GM21515 (cell line): ENCODE results near the gene ATP5F1D.
"Not testable (repeated sequence)": the region's sequence is repeated elsewhere in the genome, so short reads cannot be mapped to it uniquely, and the experiment has no call there.

Experiments
- ATAC-seq: cut with Tn5 transposase; IDR thresholded peaks from one replicate; pipeline ENCODE4 v1.9.1; 2021; ENCODE audit not compliant: unreplicated experiment

ATP5F1D gene

DNA sequence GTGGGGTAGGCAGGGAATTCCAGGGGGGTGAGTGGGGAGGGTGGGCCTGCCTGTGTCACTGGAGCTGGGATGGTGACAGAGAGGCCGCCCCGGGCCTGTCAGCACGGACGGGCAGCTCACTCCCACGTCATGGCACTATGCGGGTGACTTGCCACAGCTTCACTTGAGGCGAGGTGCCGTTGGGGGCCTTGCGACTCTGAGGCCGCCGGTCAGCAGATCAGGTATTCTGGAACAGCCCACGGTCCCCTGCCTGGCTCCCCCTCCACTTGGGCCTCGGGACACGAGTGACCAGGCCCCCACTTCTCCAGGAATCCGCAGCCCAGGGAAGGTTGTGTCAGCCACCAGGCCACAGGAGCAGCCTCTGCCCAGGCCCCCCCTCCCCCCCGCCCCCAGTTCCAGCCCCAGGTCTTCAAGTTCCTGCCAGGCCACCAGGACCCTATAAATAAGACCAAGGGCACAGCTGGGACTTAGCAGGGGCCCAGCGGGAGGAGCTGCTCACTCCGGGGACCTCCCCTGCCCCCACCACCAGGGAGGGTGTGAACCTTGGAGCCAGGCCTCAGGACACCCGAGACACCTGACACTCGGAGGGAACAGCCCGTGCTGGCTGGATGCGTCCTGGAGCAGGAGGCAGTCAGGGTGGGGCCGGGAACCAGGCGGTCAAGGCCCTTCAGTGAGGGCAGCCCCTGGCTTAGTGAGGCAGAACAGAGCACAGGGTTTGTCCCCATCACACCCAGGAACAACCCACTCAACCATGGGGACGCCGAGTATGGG is 4.1 kb downstream of the ATP5F1D start:
- ATAC-seq, result no peak

DNA sequence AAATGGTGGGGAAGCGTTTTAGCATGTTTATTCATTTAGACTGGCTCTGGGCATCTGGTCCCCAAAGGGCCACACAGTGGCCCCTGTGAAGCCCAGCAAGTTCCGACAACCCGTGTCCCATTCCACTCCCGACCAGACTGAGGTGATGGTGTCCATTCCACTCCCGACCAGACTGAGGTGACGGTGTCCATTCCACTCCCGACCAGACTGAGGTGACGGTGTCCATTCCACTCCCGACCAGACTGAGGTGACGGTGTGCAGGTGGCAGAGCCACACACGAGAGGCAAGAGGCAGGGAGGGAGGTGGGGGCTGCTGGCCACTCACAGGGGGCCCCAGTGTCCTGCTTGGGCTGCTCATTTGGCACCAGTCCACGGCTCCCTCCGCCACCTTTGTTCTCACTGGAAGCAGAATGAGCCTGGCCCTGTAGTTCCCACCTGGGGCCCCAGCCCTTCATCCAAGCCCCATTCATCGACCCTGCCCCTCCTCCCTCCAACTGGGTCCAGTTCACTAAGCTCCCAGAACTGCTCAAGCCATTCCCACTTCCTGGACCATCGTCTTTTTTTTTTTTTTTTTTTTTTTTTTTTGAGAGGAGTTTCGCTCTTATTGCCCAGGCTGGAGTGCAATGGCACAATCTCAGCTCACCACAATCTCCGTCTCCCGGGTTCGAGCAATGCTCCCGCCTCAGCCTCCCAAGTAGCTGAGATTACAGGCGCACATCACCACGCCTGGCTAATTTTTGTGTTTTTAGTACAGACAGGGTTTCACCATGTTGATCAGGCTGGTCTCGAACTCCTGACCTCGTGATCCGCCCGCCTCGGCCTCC is 4.9 kb downstream of the ATP5F1D start:
- not testable (repeated sequence) for ATAC-seq

DNA sequence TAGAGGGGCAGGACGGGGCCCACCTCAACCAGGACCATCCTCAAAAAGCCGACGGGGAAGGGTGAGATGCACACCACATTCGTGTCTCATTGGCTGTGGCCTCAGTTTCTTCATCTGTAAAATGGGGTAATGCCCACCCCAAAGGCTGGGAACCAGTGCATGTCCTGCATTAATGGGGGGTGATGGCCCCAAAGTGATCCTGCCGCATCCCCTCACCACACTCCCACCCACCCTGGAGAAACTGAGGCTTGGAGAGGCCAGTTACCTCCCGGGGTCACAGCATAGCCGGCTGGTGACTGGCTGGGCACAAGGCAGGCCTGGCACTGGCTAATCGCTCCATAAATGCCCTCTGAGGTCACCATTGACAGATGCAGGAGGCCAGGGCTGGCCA is 6.2 kb downstream of the ATP5F1D start:
- ATAC-seq, result no peak

GRCh38 chr19:1248139-1248785 is 6.7 kb downstream of the ATP5F1D start, which contains the start of gene MIDN:
Gene MIDN, plus strand, starts transcription at chr19:1248583. Its CDS starts 1,714 bp downstream, at chr19:1250297.
- ATAC-seq, result peak; percentile 17

DNA sequence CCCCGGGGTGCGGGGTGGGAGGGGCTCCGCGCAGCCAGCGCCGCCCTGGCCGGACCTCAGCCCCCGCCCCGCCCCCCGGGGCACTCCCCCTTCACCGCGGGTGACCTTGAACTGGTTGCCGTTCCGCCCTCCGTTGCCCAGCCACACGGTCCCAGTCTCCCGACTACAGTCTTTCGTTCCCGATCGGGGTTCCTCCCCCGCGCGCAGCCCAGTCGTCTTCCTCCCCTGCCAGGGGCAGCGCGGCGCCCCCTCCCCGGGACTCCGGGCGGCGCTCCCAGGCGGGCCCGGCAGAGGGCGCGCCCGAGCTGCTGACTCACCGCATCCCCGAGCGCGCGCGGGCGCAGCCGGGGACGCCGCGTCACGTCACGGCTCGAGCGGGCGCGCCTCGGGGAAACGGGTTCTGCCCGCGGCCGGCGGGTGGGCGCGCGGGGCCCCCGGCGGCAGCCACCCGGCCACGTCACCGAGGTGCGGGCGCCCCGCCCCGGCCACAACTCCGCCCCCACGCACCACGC is 7.3 kb downstream of the ATP5F1D start:
- ATAC-seq, result peak; percentile 27

DNA sequence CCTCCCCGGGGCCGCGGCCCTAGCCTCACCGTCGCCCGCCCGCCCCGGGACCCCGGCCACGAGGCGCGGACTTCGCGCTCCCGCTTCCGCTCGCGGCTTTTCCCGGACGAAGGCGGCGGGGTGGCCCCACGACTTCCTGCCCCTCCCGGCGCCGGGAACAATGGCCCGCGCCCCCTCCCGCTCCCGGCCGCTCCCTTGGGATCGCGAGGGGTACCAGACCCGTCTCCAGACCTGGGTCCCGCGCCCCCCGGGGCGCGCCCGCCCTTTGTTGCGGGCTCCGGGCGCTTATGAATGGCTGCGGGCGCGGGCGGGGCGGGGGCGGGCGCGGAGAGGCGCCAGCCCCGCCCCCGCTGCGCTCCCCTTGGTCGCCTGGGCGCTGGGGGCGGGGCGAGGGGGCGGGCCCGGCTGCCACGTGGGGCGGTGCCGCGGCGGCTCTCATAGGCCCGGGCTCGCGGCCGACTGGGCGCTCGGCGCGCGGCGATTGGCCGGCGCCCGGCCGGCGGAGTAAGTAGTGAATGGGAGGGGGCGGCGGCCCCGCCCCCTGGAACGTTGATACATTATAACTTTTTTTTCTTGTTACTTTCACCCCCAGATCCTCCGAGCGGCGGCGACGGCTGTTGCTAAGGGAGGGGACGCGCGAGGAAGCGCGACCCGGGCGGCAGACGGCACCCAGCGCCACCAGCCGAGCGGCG is 7.9 kb downstream of the ATP5F1D start:
- peak; percentile 40 for ATAC-seq

GRCh38 chr19:1249990-1250436 is 8.5 kb downstream of the ATP5F1D start:
- ATAC-seq, result no peak

- no peak for ATAC-seq
Measured at GRCh38 chr19:1250437-1251260, 9.1 kb downstream of the ATP5F1D start.

- no peak for ATAC-seq
Measured at GRCh38 chr19:1251330-1252220, 10.0 kb downstream of the ATP5F1D start.

DNA sequence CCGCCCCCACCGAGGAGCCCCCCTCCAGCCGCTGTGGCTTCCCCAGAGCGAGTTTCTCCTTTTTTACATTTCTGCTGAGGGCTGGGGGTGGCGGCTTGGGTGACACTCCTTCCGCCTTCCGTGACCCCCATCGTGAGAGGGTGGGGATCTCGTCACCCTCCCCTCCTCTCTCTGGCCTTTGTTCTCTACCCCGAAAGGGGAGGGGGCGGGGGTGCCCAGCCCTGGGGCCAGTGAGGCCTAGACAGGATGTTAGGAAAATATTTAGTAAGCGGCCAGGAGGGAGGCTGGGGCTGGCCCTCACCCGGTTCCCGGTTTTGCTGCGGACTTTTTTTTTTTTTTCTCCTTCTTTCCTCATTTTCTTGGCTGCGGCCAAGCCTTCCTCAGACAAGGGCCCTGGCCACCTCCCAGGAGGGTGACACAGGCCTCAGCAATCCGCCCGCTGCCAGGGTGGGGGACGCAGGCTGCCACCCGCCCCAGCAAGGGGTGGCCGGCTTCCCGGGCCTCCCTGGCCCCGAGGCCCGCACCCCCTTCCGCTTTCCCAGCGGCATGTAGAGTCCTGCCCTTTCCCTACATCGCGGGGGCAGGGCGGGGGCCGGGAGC is 10.8 kb downstream of the ATP5F1D start:
- ATAC-seq, result no peak

- ATAC-seq, result no peak
Measured at GRCh38 chr19:1252821-1253513, 11.4 kb downstream of the ATP5F1D start.

GRCh38 chr19:1253514-1254080 is 12.0 kb downstream of the ATP5F1D start:
- ATAC-seq, result no peak

DNA sequence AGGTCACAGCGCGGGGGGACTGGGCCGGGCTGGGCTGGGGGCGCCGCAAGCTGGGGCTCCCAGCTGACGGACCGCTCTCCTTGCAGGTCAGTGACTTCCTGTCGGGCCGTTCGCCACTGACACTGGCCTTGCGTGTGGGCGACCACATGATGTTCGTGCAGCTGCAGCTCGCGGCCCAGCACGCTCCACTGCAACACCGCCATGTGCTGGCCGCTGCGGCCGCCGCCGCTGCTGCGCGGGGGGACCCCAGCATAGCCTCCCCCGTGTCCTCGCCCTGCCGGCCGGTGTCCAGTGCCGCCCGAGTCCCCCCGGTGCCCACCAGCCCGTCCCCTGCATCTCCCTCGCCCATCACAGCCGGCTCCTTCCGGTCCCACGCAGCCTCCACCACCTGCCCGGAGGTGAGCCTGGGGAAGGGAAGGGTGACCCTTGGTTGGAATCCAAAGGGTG is 12.6 kb downstream of the ATP5F1D start:
- no peak for ATAC-seq

DNA sequence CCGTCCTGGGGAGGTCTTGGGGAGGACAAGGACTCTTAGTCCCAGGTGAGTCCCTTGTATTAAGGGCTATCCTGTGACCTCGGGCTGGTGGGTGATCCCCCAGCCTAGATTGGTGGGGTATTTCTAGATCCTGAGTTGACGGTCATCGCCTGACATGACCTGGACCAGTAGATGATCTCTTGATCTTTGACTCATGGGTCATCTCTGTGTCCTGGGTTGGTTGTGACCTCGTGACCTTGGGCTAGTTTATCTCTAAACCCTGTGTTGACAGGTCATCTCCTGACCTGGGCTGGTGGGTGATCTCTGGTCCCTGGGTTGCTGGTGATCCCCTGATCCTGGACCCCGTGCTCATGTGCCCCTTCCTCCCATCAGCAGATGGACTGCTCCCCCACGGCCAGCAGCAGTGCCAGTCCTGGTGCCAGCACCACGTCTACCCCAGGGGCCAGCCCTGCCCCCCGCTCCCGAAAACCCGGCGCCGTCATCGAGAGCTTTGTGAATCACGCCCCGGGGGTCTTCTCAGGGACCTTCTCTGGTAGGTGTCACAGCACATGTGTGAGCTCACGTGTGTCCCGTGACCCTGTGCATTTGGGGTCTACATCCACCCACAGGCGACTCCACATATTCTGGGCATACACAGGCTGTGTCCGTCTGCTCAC is 13.1 kb downstream of the ATP5F1D start:
- no peak for ATAC-seq

GRCh38 chr19:1255186-1256161 is 13.9 kb downstream of the ATP5F1D start:
- ATAC-seq, result no peak
